NCI-H1930 (cell line): ENCODE results near the gene VPS41.

Source experiments
- DNase-seq, 2 experiments: peaks; one replicate each; lab custom pipeline; 2025; lab: John Stamatoyannopoulos, UW

Gene VPS41

DNA sequence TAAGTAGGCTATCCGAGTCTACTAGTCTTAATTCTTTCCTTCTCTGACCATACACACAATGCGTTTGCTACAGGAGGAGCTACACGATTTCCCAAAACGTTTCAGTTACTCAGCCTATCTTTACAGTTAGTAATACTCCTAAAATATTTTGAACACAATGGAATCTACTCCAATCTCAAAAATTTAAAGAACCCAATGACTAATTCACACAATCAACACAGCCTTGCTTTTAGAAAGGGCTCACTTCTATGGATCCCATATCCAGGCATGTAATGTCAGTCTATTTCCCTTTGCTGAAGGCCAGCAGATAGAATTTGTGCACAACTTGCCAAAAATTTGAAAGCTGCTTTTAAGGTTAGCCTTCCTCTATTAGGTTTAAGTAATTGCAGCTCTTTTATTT, 107.2 kb downstream of the VPS41 start:
- DNase-seq: no peak

DNA sequence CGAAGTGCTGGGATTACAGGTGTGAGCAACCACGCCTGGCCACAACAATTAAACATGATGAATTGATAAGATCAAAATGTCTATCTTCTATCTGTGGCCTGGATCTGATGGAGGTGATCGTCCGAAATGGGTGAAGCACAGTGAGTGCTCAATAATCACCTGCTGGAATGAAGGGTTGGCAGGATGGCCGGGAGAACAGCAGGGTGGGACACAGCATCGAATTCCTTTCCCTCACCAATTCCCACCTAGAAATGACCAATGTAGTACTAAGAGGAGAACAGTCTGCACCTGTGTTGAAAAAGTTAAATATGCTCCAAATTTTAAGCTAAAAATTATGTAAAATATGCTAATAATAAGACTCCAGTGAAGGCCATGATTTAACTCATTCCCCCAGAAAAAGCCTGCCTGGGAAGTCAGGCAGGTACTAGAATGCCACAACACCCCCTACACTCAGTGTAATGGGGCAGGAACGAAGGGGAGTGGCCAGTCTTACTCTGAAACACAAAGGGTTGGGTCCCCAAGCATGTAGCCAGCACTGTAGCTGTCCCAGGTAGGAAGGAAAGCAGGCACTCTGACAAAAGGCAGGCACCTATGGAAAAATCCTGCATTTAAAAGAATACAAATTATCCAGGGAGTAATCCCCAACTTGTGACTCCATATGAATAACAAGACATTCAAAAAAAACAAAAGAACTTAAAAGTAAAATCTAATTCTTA, 110.3 kb downstream of the VPS41 start:
- DNase-seq: no peak

DNA sequence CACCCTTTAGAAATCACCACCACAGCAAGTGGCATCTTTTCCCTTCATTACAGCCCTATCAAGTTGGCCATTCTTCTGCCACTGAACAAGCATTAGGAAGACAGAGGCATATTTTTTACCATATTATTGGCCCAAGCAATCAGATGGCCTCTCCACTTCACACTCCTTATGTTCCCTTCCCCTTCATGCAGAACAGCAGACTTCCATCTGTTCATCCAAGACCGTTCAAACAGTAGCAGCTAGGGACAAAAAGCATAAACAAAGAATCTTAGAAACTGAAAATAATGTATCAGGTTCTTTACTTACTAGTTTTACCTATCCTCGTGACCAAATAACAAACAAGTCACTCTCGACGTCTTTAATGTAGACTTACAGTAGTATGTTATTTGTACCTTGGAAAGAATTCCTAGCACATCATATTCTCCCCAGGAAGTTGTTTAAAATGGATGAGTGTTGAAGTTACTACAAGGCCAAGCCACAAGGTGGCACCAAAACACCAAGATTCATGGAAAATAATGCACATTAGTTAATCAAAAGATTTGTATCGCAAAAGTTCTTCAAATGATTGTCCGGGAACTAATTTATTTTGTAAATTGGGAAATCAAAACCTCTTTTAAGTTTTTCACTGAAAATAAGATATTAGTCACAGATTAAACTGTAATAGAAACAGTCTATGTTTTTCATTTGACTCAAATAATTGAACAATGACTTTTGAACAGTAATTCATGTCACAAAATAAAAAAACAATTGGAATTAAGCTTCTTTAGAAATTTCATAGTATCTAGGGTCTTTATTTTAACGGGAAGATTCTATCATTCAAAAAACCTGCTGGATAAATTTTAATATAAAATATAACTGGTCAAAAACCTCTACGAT, 112.1 kb downstream of the VPS41 start:
- DNase-seq: peak; percentile 37 to 45

GRCh38 chr7:38795593-38795992, 113.4 kb downstream of the VPS41 start:
- no peak for DNase-seq

- no peak for DNase-seq
These were observed 127.0 kb downstream of the VPS41 start for GRCh38 chr7:38781991-38782390.

DNA sequence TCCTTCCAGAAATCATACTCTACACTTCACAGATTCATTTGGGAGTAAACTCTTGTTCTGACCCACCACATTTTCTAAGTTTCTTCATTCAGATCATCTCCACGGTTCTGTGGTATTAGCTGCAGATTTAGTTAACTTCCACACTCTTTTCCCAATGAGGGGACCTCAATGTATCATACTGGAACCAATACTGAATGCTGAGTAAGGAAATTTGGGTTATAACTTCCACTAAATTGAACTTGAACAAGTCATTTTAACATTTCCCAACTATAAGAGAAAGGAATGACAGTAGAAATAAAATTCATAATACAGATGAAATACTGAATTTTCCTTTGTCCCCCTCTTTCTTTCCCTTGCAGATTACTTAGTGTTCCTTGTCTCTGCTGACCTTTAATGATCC, 131.4 kb downstream of the VPS41 start:
- no peak for DNase-seq

GRCh38 chr7:38775506-38776175, 133.3 kb downstream of the VPS41 start:
- peak in 1 of 2 experiments; percentile 19 for DNase-seq

DNA sequence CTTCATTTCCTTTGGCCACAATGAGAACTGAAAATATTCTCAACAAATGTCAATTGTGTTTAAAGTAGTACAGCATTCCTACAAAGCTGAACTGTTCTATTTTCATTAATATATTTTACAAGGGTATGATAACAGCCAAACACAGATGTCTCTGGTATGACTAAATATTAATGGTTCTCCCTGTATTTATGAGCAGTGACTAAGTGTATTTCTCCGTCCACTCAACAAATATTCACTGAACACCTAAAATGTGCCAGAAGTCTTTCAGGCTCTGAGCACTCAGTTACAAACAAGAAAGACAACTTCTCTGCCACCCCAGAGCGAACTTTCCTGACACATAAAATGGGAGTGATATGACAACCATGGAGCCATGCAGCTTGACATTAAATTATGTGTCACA, 135.6 kb downstream of the VPS41 start:
- no peak for DNase-seq

DNA sequence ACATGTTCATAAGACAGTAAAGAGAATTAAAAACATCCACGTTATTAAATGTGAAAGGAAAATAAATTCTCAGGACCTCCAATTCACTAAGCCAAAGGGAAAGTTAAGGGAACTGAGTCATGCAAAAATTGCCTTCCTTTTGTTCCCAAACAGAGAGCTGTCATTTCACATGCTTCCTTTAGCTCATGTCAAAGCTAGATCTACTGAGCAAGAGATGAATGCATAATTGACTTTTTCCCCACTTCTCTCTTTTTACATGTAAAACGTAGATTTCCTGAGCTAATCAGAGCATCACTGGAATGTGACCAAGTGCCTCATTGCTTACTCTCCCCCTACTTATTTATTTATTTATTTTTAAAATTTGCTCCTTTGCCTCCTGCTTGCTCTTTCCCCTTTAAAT, 148.8 kb downstream of the VPS41 start:
- no peak for DNase-seq

GRCh38 chr7:38759028-38759427, 150.0 kb downstream of the VPS41 start:
- no peak for DNase-seq

- DNase-seq: no peak
These were observed 151.1 kb downstream of the VPS41 start for GRCh38 chr7:38757931-38758330.

DNA sequence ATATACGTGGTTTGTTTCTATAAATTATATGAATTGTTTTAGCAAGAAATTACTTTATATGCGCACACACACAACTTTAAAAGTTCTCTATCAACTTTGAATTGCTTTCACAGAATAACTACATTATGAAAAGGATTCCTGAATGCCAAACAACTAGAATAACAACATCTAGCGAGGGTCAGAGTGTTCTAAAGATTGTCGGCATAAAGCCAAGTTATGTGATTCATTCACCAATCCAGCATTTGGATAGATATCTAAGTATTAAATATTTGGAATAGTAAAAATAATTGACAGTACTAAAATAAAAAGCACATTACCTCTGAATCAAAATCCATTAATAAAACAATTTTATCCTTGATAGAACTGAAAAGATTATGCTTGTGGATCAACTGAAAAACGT, 152.5 kb downstream of the VPS41 start:
- no peak for DNase-seq

- DNase-seq: no peak
These were observed 155.6 kb downstream of the VPS41 start for GRCh38 chr7:38753347-38753746.

DNA sequence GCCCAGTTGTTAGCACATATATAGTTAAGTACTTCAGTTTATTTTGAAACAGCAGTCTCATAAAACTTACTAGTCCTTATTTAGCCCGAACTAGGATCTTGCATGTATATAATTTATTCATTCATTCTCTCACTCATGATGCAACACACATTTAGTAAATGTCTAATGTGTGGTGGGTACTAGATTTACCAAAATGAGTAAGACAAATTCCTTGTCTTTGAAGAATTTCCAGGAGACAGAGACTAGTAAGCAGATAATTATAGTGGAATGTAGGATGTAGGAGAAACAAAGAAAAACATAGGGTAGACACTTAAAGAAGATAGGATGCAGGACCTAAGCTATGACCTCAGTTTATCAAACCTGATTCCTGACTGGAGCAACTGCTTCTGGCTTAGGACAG, 157.6 kb downstream of the VPS41 start:
- DNase-seq: no peak

DNA sequence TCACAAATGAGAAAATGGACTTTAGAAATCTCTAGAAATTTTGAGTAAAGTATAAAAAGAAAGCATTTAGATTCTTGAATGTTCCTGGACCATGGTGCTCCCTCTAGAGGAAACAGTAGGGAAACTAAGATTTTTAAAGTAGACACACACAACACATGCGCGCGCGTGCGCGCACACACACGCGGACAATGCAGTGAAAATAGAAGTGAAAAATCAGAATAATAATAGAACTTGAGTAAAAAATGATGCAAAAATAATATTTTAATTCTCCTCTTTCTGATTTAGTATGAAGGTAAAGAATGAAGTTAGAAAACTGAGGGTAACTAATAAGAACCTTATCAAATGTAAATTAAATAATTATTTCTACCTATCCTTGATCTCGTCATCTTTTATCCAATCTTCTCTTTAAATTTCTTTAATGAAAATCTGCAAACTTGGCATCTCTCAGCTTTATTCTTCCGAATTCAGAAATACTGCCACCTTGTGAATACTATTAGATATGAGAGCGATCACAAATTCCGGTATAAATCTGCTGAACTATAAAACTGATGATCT, 160.9 kb downstream of the VPS41 start:
- no peak for DNase-seq

GRCh38 chr7:38746438-38746837, 162.6 kb downstream of the VPS41 start:
- DNase-seq: no peak

DNA sequence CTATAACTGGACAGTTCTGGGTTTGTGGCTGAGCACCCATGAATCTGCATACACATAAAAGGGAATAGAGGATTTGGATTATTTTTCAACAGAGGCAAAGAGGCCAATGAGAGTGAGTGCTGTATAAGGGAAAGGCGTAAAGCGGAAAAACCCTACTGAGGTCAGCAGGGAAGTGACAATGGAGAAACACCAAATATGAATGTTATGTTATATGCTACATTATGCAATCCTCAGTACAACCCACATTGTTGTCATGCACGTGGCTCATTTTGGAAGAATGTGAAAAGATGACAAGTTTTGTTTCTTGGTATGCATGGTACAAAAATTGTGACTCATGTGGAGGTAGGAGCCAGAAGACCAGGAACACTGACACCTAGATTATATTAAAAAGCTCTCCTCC, 164.2 kb downstream of the VPS41 start:
- DNase-seq: no peak

DNA sequence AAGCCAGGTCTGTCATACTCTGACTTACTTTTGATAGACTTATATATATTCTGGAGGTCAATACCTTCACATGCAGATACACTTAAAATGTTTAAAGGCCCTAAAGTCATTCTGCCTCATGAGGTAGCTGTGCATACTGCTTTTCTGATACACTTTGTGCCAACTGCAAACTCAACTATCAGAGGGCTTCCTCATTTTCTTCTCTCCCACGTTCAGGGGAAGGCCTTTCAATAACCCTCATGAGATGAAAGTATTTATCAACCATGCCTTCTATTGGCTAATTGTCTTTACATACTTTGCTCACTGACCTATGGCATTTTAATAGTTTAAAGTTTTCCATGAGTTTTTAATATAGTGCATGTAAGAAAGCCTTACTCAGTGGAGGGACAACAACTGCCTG, 165.1 kb downstream of the VPS41 start:
- no peak for DNase-seq

DNA sequence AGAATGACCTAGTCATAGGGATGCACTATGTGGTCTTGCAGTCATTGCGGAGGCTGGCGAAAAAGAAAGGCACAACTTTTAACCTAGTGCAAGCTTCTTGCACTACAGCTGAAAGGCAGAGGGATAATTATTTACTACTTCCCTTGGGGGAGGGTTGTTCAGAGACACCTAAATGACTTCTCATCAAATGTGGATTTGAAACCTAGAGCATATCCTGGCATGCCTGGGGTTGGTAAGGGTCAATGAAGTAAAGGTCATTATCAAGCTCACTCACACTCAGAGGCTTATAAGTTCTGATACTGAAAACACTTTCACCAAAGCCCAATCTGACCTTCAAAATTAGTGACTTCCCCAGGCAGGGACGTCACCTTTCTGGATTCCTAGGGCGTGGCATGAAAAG, 168.9 kb downstream of the VPS41 start:
- no peak for DNase-seq

GRCh38 chr7:38736138-38736537, 172.9 kb downstream of the VPS41 start:
- DNase-seq: no peak

DNA sequence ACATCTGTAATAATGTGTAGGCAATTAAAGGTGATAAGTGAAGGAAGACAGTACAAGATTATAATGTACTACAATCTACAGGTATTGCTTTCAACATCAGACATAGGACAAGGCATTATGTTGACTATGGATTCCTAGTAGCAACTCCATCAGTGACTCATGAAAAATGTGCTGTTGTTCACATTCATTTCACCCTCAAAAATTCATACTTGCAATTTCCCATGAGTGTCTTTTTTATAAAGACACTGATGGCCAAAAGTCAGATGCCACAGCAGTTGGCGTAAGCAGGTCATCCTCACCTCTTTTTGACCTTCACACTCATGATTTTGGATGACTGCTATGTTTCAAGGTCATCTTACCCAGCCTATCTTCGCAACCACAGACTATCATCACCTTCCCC, 177.8 kb downstream of the VPS41 start:
- no peak for DNase-seq

GRCh38 chr7:38728145-38728544, 180.8 kb downstream of the VPS41 start:
- DNase-seq: no peak
